GM12891 (cell line): ENCODE measurements around the gene CNOT3.

Experiments used
- POLR2A ChIP-seq: IDR thresholded peaks from 2 replicates; pipeline ENCODE4 v1.6.1; 2011; ENCODE audit warnings: low read depth, low read length, control low read depth
- POLR2AphosphoS5 ChIP-seq: IDR thresholded peaks from 2 replicates; pipeline ENCODE4 v1.6.1; 2011; ENCODE audit warnings: low read depth, low read length, control low read depth
- SPI1 ChIP-seq: IDR thresholded peaks from 2 replicates; pipeline ENCODE4 v1.6.1; 2011; ENCODE audit warnings: low read depth, low read length, control low read depth
- TAF1 ChIP-seq: IDR thresholded peaks from 2 replicates; pipeline ENCODE4 v1.6.1; 2011; ENCODE audit warnings: low read depth, low read length, control low read depth

GRCh38 chr19:54127688-54128440, 9.7 kb upstream of the CNOT3 start:
- TF ChIP-seq POLR2A, result no peak
- no peak for TF ChIP-seq POLR2AphosphoS5
- TF ChIP-seq TAF1, result no peak
- TF ChIP-seq SPI1, result no peak
